Activated naive CD4-positive, alpha-beta T cell treated with anti-CD3 and anti-CD28 coated beads for 36 hours (primary cell): Measurements from ENCODE around the gene PPP1R15B. TPM values are rescaled to one million over a fixed set of nuclear protein-coding genes. Genes with fewer than 3 reads are reported as not detected.

ENCODE experiments used
- CTCF ChIA-PET: fragments of 350-600 bp; sonication (Branson Sonifier 250); formaldehyde crosslinking; loops from one replicate; lab custom pipeline; 2021; ENCODE audit warnings: antibody characterized with exemption; lab: Charles Lee
- DNase-seq: peaks from one replicate; pipeline ENCODE4 v3.0.0-alpha.2; 2020
- H3K27ac Mint-ChIP-seq: one replicate; pipeline ENCODE4 v1.8.0; 2021; ENCODE audit warnings: mild to moderate bottlenecking, mixed read lengths
- H3K27me3 Mint-ChIP-seq: one replicate; pipeline ENCODE4 v1.8.0; 2021; ENCODE audit warnings: low read depth, mixed read lengths
- H3K36me3 Mint-ChIP-seq: one replicate; pipeline ENCODE4 v1.8.0; 2021; ENCODE audit warnings: low read depth, mixed read lengths
- H3K4me1 Mint-ChIP-seq: one replicate; pipeline ENCODE4 v1.8.0; 2021; ENCODE audit warnings: low read depth, mixed read lengths
- H3K4me3 Mint-ChIP-seq: one replicate; pipeline ENCODE4 v1.8.0; 2021; ENCODE audit warnings: mild to moderate bottlenecking, moderate library complexity, mixed read lengths
- H3K9me3 Mint-ChIP-seq: one replicate; pipeline ENCODE4 v1.8.0; 2021; ENCODE audit warnings: mixed read lengths
- intact Hi-C: fragments of 100-400 bp; cut with micrococcal nuclease; formaldehyde crosslinking; loops from one replicate; pipeline ENCODE4 v1.15.1; 2023
- total RNA-seq, 2 experiments: library from RNA; stranded (reverse); gene quantifications; one replicate each; pipeline ENCODE4 v1.2.3, GENCODE V29; 2021

Gene PPP1R15B
- total RNA-seq, 2 experiments from 2014 or later = 63.7 to 65.6 TPM

DNA sequence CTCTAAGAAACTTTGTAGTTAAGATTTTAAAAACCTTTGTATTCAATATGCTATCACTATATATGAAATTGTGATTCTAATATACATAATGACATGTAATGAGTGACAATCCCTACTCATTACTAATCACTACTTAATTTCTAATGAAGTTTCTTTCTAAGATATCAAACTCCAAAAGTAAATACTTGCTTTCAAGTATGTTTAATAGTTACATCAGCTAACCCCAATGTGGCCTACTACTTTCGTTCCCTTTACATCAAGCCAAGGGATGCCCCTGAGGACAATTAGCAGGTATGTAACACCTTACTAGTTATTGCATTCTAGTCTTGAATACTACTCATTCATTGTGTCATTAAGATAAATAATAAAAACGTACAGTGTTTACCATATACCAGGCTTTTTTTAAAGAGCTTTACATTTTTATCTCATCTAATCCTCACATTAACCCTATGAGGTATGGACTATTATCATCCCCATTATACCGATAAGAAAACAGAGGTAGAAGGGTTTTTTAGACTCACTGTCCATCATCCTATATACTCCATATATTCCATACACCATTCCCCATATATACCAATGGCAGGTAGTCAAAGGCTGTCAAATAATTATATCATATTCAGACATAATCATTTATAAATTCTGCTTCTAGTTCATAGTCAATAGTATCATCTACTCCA, 4.2 kb downstream of the PPP1R15B start:
- peak overlapping the region; percentile 99 for H3K4me3 Mint-ChIP-seq
- peaks cover 28% of the 10 kb centered on the region for H3K4me1 Mint-ChIP-seq
- CTCF ChIA-PET = interaction anchor here (0.6 to 2.7 kb wide), 5 partner anchors 9 to 108 kb away, joined by 3 to 16 read pairs (median 8); partner anchors contain the start of gene MDM4
- H3K36me3 Mint-ChIP-seq = peaks cover 63% of the 10 kb centered on the region
- no peaks in the 10 kb centered on the region for H3K9me3 Mint-ChIP-seq
- intact Hi-C loops = no loop called here
- peak overlapping the region; percentile 99 for H3K27ac Mint-ChIP-seq
- no peak for DNase-seq
- H3K27me3 Mint-ChIP-seq = no peaks in the 10 kb centered on the region

DNA sequence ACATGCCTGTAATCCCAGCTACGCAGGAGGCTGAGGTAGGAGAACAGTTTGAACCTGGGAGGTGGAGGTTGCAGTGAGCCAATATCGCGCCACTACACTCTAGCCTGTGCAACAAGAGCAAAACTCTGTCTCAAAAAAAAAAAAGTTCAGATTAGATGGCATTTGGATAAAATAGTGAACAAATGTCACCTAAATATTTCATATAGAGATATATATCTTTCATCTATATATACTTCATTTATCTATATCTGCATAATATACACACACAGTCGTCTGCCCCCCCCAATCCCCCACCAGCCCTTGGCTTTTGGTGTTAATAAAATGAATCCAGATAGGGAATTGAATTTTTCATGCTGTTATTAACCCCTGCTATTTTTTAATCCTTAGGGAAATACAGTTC, 5.0 kb downstream of the PPP1R15B start:
- Mint-ChIP-seq H3K9me3 (no peaks in the 10 kb centered on the region), H3K4me3 (peak overlapping the region; percentile 99), H3K4me1 (peaks cover 28% of the 10 kb centered on the region), H3K27me3 (no peaks in the 10 kb centered on the region), H3K27ac (peak overlapping the region; percentile 99), H3K36me3 (peaks cover 63% of the 10 kb centered on the region)
- intact Hi-C loops = no loop called here
- DNase-seq = no peak
- CTCF ChIA-PET = interaction anchor here (1.4 to 1.9 kb wide), 3 partner anchors 8 to 24 kb away, joined by 4 to 16 read pairs (median 10); no protein-coding TSS in a partner anchor

DNA sequence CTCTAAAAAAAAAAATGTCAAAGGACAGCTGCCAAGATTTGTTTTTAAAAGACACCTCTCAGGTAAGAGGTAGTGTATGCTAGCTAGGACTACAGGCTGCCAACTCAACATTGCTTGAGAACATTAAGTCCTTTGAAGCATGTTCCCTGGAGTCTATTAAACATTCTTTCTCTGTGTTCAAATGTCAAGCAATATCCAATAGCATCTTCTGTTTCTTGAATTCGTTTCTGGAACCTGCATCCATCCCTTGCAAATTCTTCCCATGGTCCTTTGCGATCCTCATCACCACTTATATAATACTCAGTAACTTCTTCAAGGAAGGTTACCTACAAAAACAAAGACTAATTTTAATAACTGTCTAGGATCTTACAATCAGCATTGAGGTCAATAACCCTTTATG, 5.6 kb downstream of the PPP1R15B start:
- H3K9me3 Mint-ChIP-seq = no peaks in the 10 kb centered on the region
- no peaks in the 10 kb centered on the region for H3K27me3 Mint-ChIP-seq
- intact Hi-C loops = no loop called here
- peaks cover 30% of the 10 kb centered on the region for H3K4me1 Mint-ChIP-seq
- CTCF ChIA-PET = interaction anchor here (1.4 to 1.9 kb wide), 2 partner anchors 11 to 25 kb away, joined by 4 to 10 read pairs; no protein-coding TSS in a partner anchor
- peak overlapping the region; percentile 99 for H3K27ac Mint-ChIP-seq
- peaks cover 61% of the 10 kb centered on the region for H3K36me3 Mint-ChIP-seq
- H3K4me3 Mint-ChIP-seq = peak overlapping the region; percentile 99
- no peak for DNase-seq

DNA sequence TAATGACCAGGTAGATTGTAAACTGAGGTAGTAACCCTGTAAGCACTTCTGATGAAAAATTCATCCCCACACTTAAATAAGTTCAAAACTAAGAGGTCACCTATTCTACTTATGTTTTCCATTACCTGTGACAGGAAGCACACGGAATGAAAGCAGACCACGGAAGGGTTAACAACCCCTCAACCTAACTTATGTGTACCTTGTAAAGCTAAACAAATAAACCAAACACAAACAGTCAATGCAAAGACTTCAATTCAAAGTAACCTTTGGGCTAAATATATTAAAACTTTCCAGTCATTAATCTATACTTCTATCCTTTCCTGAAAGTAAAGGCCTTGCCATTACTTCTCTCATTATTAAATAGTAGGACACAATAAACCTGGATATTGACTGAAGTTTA, 7.0 kb downstream of the PPP1R15B start:
- CTCF ChIA-PET = interaction anchor here (0.6 to 1.3 kb wide), 3 partner anchors 9 to 402 kb away, joined by 3 read pairs; partner anchors contain the start of gene MDM4
- Mint-ChIP-seq H3K4me1 (peaks cover 31% of the 10 kb centered on the region), H3K27me3 (no peaks in the 10 kb centered on the region), H3K36me3 (peaks cover 53% of the 10 kb centered on the region), H3K9me3 (no peaks in the 10 kb centered on the region), H3K4me3 (no peak overlapping the region), H3K27ac (peak overlapping the region; percentile 83)
- no peak for DNase-seq
- intact Hi-C loops = no loop called here

DNA sequence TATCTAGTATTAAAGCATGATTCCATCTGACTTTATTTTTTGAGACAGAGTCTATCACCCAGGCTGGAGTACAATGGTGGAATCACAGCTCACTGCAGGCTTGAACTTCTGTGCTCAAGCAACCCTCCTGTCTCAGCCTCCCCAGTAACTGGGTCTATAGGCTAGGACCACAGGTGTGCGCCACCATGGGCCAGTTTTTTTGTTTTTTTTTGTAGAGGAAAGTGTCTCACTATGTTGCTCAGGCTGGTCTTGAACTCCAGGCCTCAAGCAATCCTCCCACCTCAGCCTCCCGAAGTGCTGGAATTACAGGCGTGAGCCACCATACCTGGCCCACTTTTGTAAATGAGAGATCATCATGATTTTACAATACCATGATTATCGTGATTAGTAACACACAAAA, 9.2 kb downstream of the PPP1R15B start:
- peaks cover 38% of the 10 kb centered on the region for H3K36me3 Mint-ChIP-seq
- no peak overlapping the region for H3K4me3 Mint-ChIP-seq
- DNase-seq = no peak
- CTCF ChIA-PET = interaction anchor here (0.6 kb wide), 1 partner anchor 14 kb away, joined by 3 read pairs; no protein-coding TSS in a partner anchor
- H3K27ac Mint-ChIP-seq = peak overlapping the region; percentile 61
- peaks cover 33% of the 10 kb centered on the region for H3K4me1 Mint-ChIP-seq
- intact Hi-C loops = no loop called here
- H3K9me3 Mint-ChIP-seq = no peaks in the 10 kb centered on the region
- no peaks in the 10 kb centered on the region for H3K27me3 Mint-ChIP-seq

DNA sequence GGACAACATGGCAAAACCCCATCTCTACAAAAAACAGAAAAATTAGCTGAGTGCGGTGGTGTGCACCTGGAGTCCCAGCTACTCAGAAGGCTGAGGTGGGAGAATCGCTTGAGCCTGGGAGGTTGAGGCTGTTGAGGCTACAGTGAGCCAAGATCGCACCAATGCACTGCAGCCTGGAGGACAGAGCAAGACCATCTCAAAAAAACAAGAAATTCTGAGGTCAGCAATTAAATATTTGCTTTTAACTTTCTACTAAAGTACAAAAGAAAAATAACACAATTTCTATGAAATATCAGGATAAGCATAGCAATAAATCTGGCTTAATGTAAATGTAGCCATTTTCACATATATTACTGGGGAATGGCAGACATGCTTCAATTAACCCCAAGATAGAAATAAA, 9.9 kb downstream of the PPP1R15B start:
- intact Hi-C loops = no loop called here
- CTCF ChIA-PET = interaction anchor here (0.6 to 1.1 kb wide), 3 partner anchors 8 to 239 kb away, joined by 3 read pairs; no protein-coding TSS in a partner anchor
- Mint-ChIP-seq H3K4me1 (peaks cover 33% of the 10 kb centered on the region), H3K27me3 (no peaks in the 10 kb centered on the region), H3K27ac (peak overlapping the region; percentile 77), H3K4me3 (no peak overlapping the region), H3K9me3 (no peaks in the 10 kb centered on the region), H3K36me3 (peaks cover 35% of the 10 kb centered on the region)
- DNase-seq = no peak

DNA sequence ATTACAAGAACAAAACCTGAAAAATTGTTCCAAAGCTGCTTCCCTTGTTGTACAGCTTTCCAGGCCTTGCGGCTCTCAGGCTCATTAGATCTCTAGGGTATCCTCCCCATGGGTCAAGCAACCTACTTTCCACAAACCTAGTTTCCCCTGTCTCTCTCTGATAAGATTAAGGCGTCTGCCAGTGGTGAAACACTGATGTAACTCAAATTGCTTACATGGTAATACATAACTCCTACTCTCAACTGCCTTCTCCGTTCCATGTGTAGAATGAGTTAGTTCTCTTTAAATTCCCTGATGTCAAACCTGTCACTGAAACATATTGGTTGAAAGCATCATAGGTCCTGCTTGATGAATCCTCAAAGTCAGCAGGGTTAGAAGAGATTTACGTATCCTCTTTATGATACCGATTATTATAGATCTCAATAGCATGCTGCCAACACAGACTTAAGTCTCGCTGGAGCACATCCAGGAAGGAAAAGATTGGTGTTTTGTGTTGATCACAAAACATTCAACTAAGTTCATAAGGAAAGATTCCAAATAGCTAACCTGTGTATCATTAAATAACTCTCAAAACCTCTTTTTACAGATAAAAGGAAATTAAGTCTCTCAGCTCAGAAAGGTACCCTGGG, 10.6 kb downstream of the PPP1R15B start:
- Mint-ChIP-seq H3K4me1 (peaks cover 29% of the 10 kb centered on the region), H3K27ac (peak overlapping the region; percentile 77), H3K27me3 (no peaks in the 10 kb centered on the region), H3K4me3 (no peak overlapping the region), H3K9me3 (no peaks in the 10 kb centered on the region), H3K36me3 (peaks cover 32% of the 10 kb centered on the region)
- DNase-seq = no peak
- intact Hi-C loops = no loop called here
- CTCF ChIA-PET = interaction anchor here (0.6 to 1.4 kb wide), 3 partner anchors 9 to 238 kb away, joined by 3 to 5 read pairs (median 3); no protein-coding TSS in a partner anchor

DNA sequence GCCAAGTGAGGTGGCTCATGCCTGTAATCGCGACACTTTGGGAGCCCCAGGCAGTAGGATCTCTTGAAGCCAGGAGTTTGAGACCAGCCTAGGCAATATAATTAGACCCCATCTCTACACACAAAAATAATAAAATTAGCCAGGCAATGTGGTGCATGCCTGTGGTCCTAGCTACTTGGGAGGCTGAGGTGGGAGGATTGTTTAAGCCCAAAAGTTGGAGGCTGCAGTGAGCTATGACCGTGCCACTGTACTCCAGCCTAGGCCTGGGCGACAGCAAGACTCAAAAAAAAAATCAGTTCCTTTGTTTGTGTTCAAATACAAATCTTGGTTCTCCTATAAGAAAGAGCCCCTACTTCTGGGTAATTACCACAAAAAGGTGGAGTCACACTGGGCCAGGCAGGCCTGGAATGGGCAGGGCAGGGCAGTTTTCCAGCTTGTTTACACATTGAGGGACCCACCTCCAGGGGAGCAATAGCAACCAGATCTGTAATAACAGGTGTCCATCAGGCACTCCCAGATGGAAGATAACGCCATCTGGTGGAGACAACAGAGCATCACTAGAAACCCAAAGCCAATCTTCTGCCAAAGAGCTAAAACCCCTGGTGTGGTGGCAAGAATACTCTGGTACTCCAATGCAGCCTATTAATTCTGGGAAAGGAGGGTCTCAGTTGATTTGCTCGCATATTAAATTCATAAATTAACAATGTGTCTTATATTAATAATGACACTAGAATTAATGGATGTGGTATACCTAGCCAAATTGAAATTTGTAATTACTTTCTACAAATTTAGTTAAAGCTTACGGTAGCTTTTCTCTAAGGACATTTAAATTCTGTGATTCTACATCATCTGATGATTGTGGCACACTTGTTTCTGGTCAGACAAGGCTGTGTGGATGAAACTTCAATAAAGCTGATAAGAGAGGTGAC, 13.2 kb downstream of the PPP1R15B start:
- Mint-ChIP-seq H3K4me3 (no peak overlapping the region), H3K36me3 (peaks cover 23% of the 10 kb centered on the region), H3K4me1 (peaks cover 10% of the 10 kb centered on the region), H3K27ac (peak overlapping the region; percentile 87), H3K27me3 (no peaks in the 10 kb centered on the region), H3K9me3 (no peaks in the 10 kb centered on the region)
- intact Hi-C loops = loop anchor here (1.0 to 2.0 kb wide), 4 partner anchors 16 to 236 kb away; no protein-coding TSS in a partner anchor
- CTCF ChIA-PET = interaction anchor here (0.6 to 3.9 kb wide), 50 partner anchors 9 to 1365 kb away, joined by 3 to 38 read pairs (median 4); partner anchors contain the start of genes ETNK2, GOLT1A and REN
- DNase-seq = peak; percentile 73

DNA sequence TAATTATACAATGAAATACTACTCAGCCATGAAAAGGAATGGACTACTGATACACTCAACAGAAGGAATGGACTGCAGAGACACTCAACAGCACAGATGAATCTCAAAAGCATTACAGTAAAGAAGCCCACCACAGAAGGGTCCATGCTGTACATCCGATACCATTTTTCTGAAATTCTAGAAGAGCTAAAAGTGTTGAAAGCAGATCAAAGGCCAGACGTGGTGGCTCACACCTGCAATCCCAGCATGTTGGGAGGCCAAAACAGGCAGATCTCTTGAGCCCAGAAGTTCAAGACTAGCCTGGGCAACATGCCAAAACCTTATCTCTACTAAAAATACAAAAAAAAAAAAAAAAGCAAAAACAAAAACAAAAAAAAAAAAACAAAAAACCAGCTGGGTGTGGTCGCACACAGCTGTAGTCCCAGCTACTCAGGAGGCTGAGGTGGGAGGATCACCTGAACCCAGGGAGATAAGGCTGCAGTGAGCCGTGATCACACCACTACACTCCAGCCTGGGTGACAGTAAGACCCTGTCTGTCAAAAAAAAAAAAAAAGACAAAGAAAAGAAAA, 15.5 kb downstream of the PPP1R15B start:
- H3K4me1 Mint-ChIP-seq = peaks cover 8% of the 10 kb centered on the region
- no peak overlapping the region for H3K27ac Mint-ChIP-seq
- H3K4me3 Mint-ChIP-seq = no peak overlapping the region
- peaks cover 23% of the 10 kb centered on the region for H3K36me3 Mint-ChIP-seq
- H3K9me3 Mint-ChIP-seq = no peaks in the 10 kb centered on the region
- CTCF ChIA-PET = interaction anchor here (0.6 to 3.9 kb wide), 8 partner anchors 9 to 232 kb away, joined by 3 to 38 read pairs (median 4); no protein-coding TSS in a partner anchor
- H3K27me3 Mint-ChIP-seq = no peaks in the 10 kb centered on the region
- DNase-seq = no peak
- intact Hi-C loops = no loop called here

DNA sequence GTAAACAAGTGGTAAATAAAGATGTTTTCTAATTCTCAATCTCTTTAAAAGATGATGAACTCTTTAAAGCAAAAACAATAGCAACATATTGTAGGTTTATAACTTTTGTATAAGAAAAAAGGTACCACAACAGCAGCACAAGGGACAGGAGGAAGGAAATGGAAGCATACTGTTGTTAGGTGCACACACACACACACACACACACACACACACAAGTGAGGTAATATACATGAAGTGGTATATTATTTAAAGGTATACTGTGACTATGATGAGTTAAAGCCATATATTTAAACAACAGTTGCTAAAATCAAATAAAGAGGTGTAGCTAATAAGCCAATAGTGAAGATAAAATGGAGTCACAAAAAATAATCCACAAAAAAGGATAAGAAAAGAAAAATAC, 20.0 kb downstream of the PPP1R15B start:
- Mint-ChIP-seq H3K4me3 (no peak overlapping the region), H3K36me3 (peaks cover 9% of the 10 kb centered on the region), H3K4me1 (peaks cover 9% of the 10 kb centered on the region), H3K9me3 (no peaks in the 10 kb centered on the region), H3K27ac (no peak overlapping the region), H3K27me3 (no peaks in the 10 kb centered on the region)
- intact Hi-C loops = no loop called here
- CTCF ChIA-PET = interaction anchor here (0.6 to 1.2 kb wide), 3 partner anchors 16 to 416 kb away, joined by 3 to 4 read pairs (median 3); no protein-coding TSS in a partner anchor
- DNase-seq = no peak

DNA sequence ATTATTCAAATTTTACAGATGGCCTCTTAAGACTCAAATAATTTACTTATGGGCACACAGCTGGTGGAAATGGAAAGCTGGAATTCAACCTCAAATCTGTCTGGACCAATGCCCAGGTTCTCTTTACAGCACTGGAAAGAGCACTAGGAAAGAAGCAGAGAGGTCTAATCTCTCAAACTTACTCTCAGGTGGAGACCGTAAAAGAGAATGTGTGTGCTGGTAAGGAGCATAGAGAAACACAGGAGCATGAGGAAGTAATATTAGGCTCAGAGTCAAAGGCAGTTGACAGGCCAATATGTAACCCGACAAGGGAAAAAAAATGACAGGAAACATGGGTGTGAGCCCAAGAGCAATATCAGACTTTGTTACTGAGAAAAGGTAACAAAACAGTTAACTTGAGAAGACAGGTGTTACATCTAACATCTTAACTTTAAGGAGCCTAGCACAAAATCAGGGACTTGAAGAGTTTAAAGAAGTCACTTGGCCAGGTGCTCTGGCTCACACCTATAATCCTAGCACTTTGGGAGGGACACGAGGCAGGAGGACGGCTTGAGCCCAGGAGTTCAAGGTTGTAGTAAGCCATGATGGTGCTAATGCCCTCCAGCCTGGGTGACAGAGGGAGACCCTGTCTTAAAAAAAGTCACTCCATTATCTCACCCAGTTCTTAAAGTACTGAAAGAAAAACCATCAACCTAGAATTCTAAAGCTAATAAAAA, 20.7 kb downstream of the PPP1R15B start:
- intact Hi-C loops = no loop called here
- H3K27ac Mint-ChIP-seq = no peak overlapping the region
- no peak overlapping the region for H3K4me3 Mint-ChIP-seq
- no peak for DNase-seq
- H3K4me1 Mint-ChIP-seq = peaks cover 9% of the 10 kb centered on the region
- CTCF ChIA-PET = interaction anchor here (0.6 to 3.9 kb wide), 4 partner anchors 8 to 416 kb away, joined by 3 to 26 read pairs (median 4); no protein-coding TSS in a partner anchor
- peaks cover 7% of the 10 kb centered on the region for H3K36me3 Mint-ChIP-seq
- H3K27me3 Mint-ChIP-seq = no peaks in the 10 kb centered on the region
- H3K9me3 Mint-ChIP-seq = no peaks in the 10 kb centered on the region
